Measurements from ENCODE around the gene FGFR4.

FGFR4 gene

DNA sequence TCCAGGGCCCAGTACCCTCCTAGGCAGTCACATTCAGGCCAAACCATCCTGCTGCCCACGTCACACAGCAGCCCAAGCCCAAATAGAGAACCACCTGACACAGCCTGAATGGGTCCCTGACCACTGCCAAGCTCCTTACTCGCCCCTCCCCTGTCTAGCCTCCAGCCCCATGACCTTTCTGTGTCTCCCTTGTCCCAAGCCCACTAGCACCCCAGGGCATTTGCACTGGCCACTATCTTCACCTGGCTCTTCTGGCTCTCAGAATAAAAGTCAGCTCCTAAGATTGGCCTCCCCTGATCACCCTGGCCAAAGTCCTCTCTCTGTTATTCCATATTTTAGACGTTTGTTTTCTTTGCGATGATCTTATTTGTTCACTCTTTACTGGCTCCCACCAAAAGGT lies 20.4 kb downstream of the FGFR4 start:
- no peak overlapping the region for H4K91ac ChIP-seq (ENCODE audit: low read length)
- no peak overlapping the region for H2AFZ ChIP-seq (ENCODE audit: low read depth, low read length)
- no peak overlapping the region for H2BK15ac ChIP-seq (ENCODE audit: low read depth, poor library complexity, severe bottlenecking)
- no peak overlapping the region for H2AK5ac ChIP-seq (ENCODE audit: low read length, severe bottlenecking)
- no peak overlapping the region for H3K4me3 ChIP-seq (ENCODE audit: insufficient read depth in 1 of 2, low read depth in 1 of 2, low read length in 2 of 2)
- WGBS, result 72% methylated on average over 4 of the region's 4 CpGs
- H3K9me3 ChIP-seq (ENCODE audit: control insufficient read depth, low read length), result no peaks in the 10 kb centered on the region
- H2BK12ac ChIP-seq (ENCODE audit: low read length in 2 of 2), result peak overlapping the region in 1 of 2 experiments; percentile 40
- no peak overlapping the region for H3K23ac ChIP-seq (ENCODE audit: low read length in 2 of 2)
- no peak overlapping the region for H3K18ac ChIP-seq (ENCODE audit: low read depth in 1 of 2, low read length in 2 of 2)
- peaks cover 0 to 29% of the 10 kb centered on the region in 2 experiments for H3K27me3 ChIP-seq (ENCODE audit: control insufficient read depth in 1 of 2, insufficient read depth in 1 of 2, low read length in 2 of 2)
- no peaks in the 10 kb centered on the region for H3K36me3 ChIP-seq (ENCODE audit: control insufficient read depth in 1 of 2, insufficient read depth in 2 of 2, low read depth in 1 of 2, low read length in 2 of 2)
- no peak overlapping the region for H3K27ac ChIP-seq (ENCODE audit: low read length, poor library complexity, severe bottlenecking)
- H3K14ac ChIP-seq (ENCODE audit: low read length in 2 of 2), result peak overlapping the region in 1 of 2 experiments; percentile 59
- no peaks in the 10 kb centered on the region for H3K79me1 ChIP-seq (replicated peaks; ENCODE audit: low read length, poor library complexity, severe bottlenecking)
- H3K9ac ChIP-seq (ENCODE audit: low read length), result no peak overlapping the region
- no peak overlapping the region for H3K4me2 ChIP-seq (ENCODE audit: low read length, poor library complexity, severe bottlenecking)
- no peak overlapping the region for H2BK5ac ChIP-seq (ENCODE audit: low read depth, low read length, poor library complexity, severe bottlenecking)
- H3K4ac ChIP-seq (ENCODE audit: low read depth in 1 of 2, low read length in 2 of 2), result no peak overlapping the region
- no peak overlapping the region for H4K8ac ChIP-seq (ENCODE audit: low read length)
- H2BK120ac ChIP-seq (ENCODE audit: low read depth, low read length), result no peak overlapping the region
- DNase-seq, result no peak
- peaks cover 17% of the 10 kb centered on the region for H3K4me1 ChIP-seq (ENCODE audit: control insufficient read depth, insufficient read depth, low read depth, low read length)

GRCh38 chr5:177109810-177110209 lies 23.1 kb downstream of the FGFR4 start:
- H2BK15ac ChIP-seq (ENCODE audit: low read depth, poor library complexity, severe bottlenecking), result no peak overlapping the region
- H2BK5ac ChIP-seq (ENCODE audit: low read depth, low read length, poor library complexity, severe bottlenecking), result no peak overlapping the region
- no peak overlapping the region for H4K91ac ChIP-seq (ENCODE audit: low read length)
- DNase-seq, result no peak
- H2BK120ac ChIP-seq (ENCODE audit: low read depth, low read length), result no peak overlapping the region
- H3K4me2 ChIP-seq (ENCODE audit: low read length, poor library complexity, severe bottlenecking), result no peak overlapping the region
- H3K9me3 ChIP-seq (ENCODE audit: control insufficient read depth, low read length), result no peaks in the 10 kb centered on the region
- no peak overlapping the region for H3K4ac ChIP-seq (ENCODE audit: low read depth in 1 of 2, low read length in 2 of 2)
- no peak overlapping the region for H2AK5ac ChIP-seq (ENCODE audit: low read length, severe bottlenecking)
- no peak overlapping the region for H3K14ac ChIP-seq (ENCODE audit: low read length in 2 of 2)
- peaks cover 13% of the 10 kb centered on the region for H3K4me1 ChIP-seq (ENCODE audit: control insufficient read depth, insufficient read depth, low read depth, low read length)
- no peak overlapping the region for H2AFZ ChIP-seq (ENCODE audit: low read depth, low read length)
- no peak overlapping the region for H3K4me3 ChIP-seq (ENCODE audit: insufficient read depth in 1 of 2, low read depth in 1 of 2, low read length in 2 of 2)
- WGBS, result 67% methylated on average over 9 of the region's 9 CpGs
- H3K23ac ChIP-seq (ENCODE audit: low read length in 2 of 2), result no peak overlapping the region
- no peak overlapping the region for H3K27ac ChIP-seq (ENCODE audit: low read length, poor library complexity, severe bottlenecking)
- no peaks in the 10 kb centered on the region for H3K79me1 ChIP-seq (replicated peaks; ENCODE audit: low read length, poor library complexity, severe bottlenecking)
- no peaks in the 10 kb centered on the region for H3K36me3 ChIP-seq (ENCODE audit: control insufficient read depth in 1 of 2, insufficient read depth in 2 of 2, low read depth in 1 of 2, low read length in 2 of 2)
- H4K8ac ChIP-seq (ENCODE audit: low read length), result no peak overlapping the region
- no peak overlapping the region for H3K18ac ChIP-seq (ENCODE audit: low read depth in 1 of 2, low read length in 2 of 2)
- H3K27me3 ChIP-seq (ENCODE audit: control insufficient read depth in 1 of 2, insufficient read depth in 1 of 2, low read length in 2 of 2), result peaks cover 0 to 15% of the 10 kb centered on the region in 2 experiments
- no peak overlapping the region for H3K9ac ChIP-seq (ENCODE audit: low read length)
- H2BK12ac ChIP-seq (ENCODE audit: low read length in 2 of 2), result no peak overlapping the region

DNA sequence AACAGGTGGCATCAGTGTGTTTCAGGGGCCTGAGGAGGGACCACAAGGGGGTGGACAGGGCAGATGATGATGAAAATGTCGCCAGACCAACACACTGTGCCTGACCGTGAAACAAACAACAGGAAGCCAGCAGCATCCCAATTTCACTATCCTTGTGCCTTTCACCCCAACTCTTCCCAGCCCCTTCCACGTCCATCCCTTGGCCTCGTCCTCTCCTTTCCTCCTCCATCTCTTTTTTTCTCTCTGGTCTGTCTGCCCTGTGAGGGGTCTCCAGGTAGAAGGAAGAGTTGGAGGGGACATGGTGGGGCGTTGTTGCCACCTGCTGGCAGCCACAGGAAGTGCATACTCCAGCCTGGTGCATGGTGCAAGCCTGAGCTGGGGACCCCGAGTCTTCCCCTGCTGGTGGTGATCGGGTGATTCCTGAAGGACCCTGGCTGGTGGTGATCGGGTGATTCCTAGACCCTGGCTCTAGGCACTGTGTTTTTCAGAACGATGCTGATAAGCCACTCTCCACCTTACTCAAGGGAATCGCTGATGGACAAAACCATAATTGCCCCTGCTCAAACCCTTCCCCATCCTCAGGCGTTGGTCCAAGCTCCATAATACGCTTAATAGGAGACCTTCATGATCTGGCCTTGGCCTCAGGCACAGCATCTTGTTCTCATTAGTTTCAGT lies 25.1 kb downstream of the FGFR4 start:
- no peak overlapping the region for H3K27ac ChIP-seq (ENCODE audit: low read length, poor library complexity, severe bottlenecking)
- peak overlapping the region; percentile 40 for H3K4me2 ChIP-seq (ENCODE audit: low read length, poor library complexity, severe bottlenecking)
- peak overlapping the region in 1 of 2 experiments; percentile 39 for H3K4me3 ChIP-seq (ENCODE audit: insufficient read depth in 1 of 2, low read depth in 1 of 2, low read length in 2 of 2)
- DNase-seq, result peak; percentile 60
- H3K14ac ChIP-seq (ENCODE audit: low read length in 2 of 2), result no peak overlapping the region
- H3K18ac ChIP-seq (ENCODE audit: low read depth in 1 of 2, low read length in 2 of 2), result no peak overlapping the region
- H4K8ac ChIP-seq (ENCODE audit: low read length), result no peak overlapping the region
- peaks cover 13% of the 10 kb centered on the region for H3K4me1 ChIP-seq (ENCODE audit: control insufficient read depth, insufficient read depth, low read depth, low read length)
- H2BK12ac ChIP-seq (ENCODE audit: low read length in 2 of 2), result peak overlapping the region in 1 of 2 experiments; percentile 43
- no peak overlapping the region for H2AFZ ChIP-seq (ENCODE audit: low read depth, low read length)
- no peak overlapping the region for H3K4ac ChIP-seq (ENCODE audit: low read depth in 1 of 2, low read length in 2 of 2)
- H3K36me3 ChIP-seq (ENCODE audit: control insufficient read depth in 1 of 2, insufficient read depth in 2 of 2, low read depth in 1 of 2, low read length in 2 of 2), result no peaks in the 10 kb centered on the region
- no peak overlapping the region for H2BK120ac ChIP-seq (ENCODE audit: low read depth, low read length)
- H3K9ac ChIP-seq (ENCODE audit: low read length), result peak overlapping the region; percentile 14
- peak overlapping the region; percentile 21 for H4K91ac ChIP-seq (ENCODE audit: low read length)
- no peak overlapping the region for H2BK5ac ChIP-seq (ENCODE audit: low read depth, low read length, poor library complexity, severe bottlenecking)
- H3K79me1 ChIP-seq (replicated peaks; ENCODE audit: low read length, poor library complexity, severe bottlenecking), result no peaks in the 10 kb centered on the region
- H2BK15ac ChIP-seq (ENCODE audit: low read depth, poor library complexity, severe bottlenecking), result no peak overlapping the region
- H3K27me3 ChIP-seq (ENCODE audit: control insufficient read depth in 1 of 2, insufficient read depth in 1 of 2, low read length in 2 of 2), result peaks cover 0 to 5% of the 10 kb centered on the region in 2 experiments
- H3K9me3 ChIP-seq (ENCODE audit: control insufficient read depth, low read length), result no peaks in the 10 kb centered on the region
- H2AK5ac ChIP-seq (ENCODE audit: low read length, severe bottlenecking), result peak overlapping the region; percentile 26
- no peak overlapping the region for H3K23ac ChIP-seq (ENCODE audit: low read length in 2 of 2)
- 46% methylated on average over 10 of the region's 12 CpGs for WGBS

DNA sequence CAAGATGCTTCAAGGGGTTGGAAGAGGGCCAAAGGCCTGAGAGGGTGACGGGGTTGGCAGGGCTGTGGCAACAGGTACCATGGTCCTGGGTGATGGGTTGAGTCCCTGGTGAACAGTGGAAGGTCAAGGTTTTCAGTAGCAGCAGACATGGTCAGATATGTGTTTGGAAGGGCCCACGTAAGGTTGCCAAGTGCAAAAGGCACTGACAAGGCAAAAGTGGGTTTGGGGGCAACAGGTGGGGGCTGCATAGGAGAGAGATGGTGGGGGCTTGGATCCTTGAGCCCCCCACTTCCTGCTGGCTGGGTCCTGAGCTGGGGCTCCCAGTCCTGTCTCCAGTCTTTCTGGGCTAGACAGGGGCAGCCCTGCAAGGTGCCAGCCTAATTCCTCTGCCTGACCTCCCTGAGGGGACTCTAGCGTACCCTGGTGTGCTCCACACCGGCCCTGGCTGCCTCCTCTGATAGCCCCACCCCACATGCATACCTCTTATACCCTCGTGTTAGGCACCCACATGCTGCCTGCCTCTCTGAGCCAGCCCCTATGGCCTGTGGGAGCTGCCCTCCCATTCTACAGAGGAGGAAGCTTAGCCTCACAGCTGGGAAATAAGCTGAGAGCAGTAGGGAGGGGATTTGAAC lies 26.0 kb downstream of the FGFR4 start:
- Histone ChIP-seq H2BK12ac (ENCODE audit: low read length in 2 of 2) (no peak overlapping the region), H3K4me2 (ENCODE audit: low read length, poor library complexity, severe bottlenecking) (no peak overlapping the region), H3K18ac (ENCODE audit: low read depth in 1 of 2, low read length in 2 of 2) (no peak overlapping the region), H2BK15ac (ENCODE audit: low read depth, poor library complexity, severe bottlenecking) (no peak overlapping the region), H4K8ac (ENCODE audit: low read length) (no peak overlapping the region), H3K4me3 (ENCODE audit: insufficient read depth in 1 of 2, low read depth in 1 of 2, low read length in 2 of 2) (no peak overlapping the region), H3K23ac (ENCODE audit: low read length in 2 of 2) (no peak overlapping the region), H3K4me1 (ENCODE audit: control insufficient read depth, insufficient read depth, low read depth, low read length) (peaks cover 11% of the 10 kb centered on the region), H3K4ac (ENCODE audit: low read depth in 1 of 2, low read length in 2 of 2) (peak overlapping the region in 1 of 2 experiments; percentile 17), H3K79me1 (replicated peaks; ENCODE audit: low read length, poor library complexity, severe bottlenecking) (no peaks in the 10 kb centered on the region), H3K9me3 (ENCODE audit: control insufficient read depth, low read length) (no peaks in the 10 kb centered on the region), H2AK5ac (ENCODE audit: low read length, severe bottlenecking) (no peak overlapping the region), H3K36me3 (ENCODE audit: control insufficient read depth in 1 of 2, insufficient read depth in 2 of 2, low read depth in 1 of 2, low read length in 2 of 2) (no peaks in the 10 kb centered on the region), H3K27me3 (ENCODE audit: control insufficient read depth in 1 of 2, insufficient read depth in 1 of 2, low read length in 2 of 2) (peaks cover 0 to 5% of the 10 kb centered on the region in 2 experiments), H3K14ac (ENCODE audit: low read length in 2 of 2) (no peak overlapping the region), H2BK5ac (ENCODE audit: low read depth, low read length, poor library complexity, severe bottlenecking) (no peak overlapping the region), H2BK120ac (ENCODE audit: low read depth, low read length) (no peak overlapping the region), H3K9ac (ENCODE audit: low read length) (no peak overlapping the region), H4K91ac (ENCODE audit: low read length) (no peak overlapping the region), H2AFZ (ENCODE audit: low read depth, low read length) (no peak overlapping the region), H3K27ac (ENCODE audit: low read length, poor library complexity, severe bottlenecking) (no peak overlapping the region)
- DNase-seq, result no peak
- 60% methylated on average over 5 of the region's 5 CpGs for WGBS
